ENCODE data around the gene PKP1. TPM values are rescaled to one million over a fixed set of nuclear protein-coding genes. Genes with fewer than 3 reads are reported as not detected.

The PKP1 gene
- total and polyA plus RNA-seq, 10 of the 15 experiments (the other 5 are each of a cell fraction or from before 2014, with no cell fraction given) = 0.03 TPM; not detected in 9

- H4K20me1 ChIP-seq (ENCODE audit: control insufficient read depth, insufficient read depth) = no peaks in the 10 kb centered on the region
- no peak overlapping the region for H3K9ac ChIP-seq (ENCODE audit: control insufficient read depth, insufficient read depth, low read length)
- DNase-seq (ENCODE audit: low read depth, low spot score) (no peak), FAIRE-seq (no peak), ATAC-seq (no peak)
- POLR2A ChIA-PET = no interaction called here
- H3K4me1 ChIP-seq (ENCODE audit: control insufficient read depth, insufficient read depth, low read length) = no peaks in the 10 kb centered on the region
- no peak overlapping the region for H3K27ac ChIP-seq (ENCODE audit: control insufficient read depth, insufficient read depth)
- intact Hi-C loops (cut with micrococcal nuclease; ENCODE audit: unreplicated experiment) (no loop called here), in situ Hi-C loops (cut with MboI) (no loop called here)
- no TSS peak for BruUV-seq (replicated peaks)
- peaks cover 5 to 13% of the 10 kb centered on the region in 2 experiments; a peak in 3 of 4 replicates for H3K27me3 ChIP-seq (replicated peaks in 1 of 2; ENCODE audit: control insufficient read depth in 2 of 2, insufficient read depth in 2 of 2, low read length in 1 of 2)
- RAD21 ChIA-PET (ENCODE audit: unreplicated experiment) = interaction anchor here (1.1 kb wide), 1 partner anchor 27 kb away, joined by 3 read pairs; no protein-coding TSS in a partner anchor
- TF ChIP-seq LARP7 (IDR thresholded peaks at IDR 0.05) (no peak), SPI1 (IDR thresholded peaks at IDR 0.05; ENCODE audit: borderline replicate concordance, insufficient read depth, low read depth, low read length) (no peak), REST (IDR thresholded peaks at IDR 0.05; ENCODE audit: low read depth, low read length) (no peak), USF2 (IDR thresholded peaks at IDR 0.05; ENCODE audit: borderline replicate concordance, low read depth, low read length) (no peak), MYB (IDR thresholded peaks at IDR 0.05; ENCODE audit: borderline replicate concordance, low read depth, low read length) (no peak), SKIL (IDR thresholded peaks at IDR 0.05; ENCODE audit: low read depth, poor library complexity, severe bottlenecking) (no peak), CBFB (IDR thresholded peaks at IDR 0.05; ENCODE audit: low read depth) (no peak), NFXL1 (IDR thresholded peaks at IDR 0.05; ENCODE audit: borderline replicate concordance) (no peak)
- TF ChIP-seq, protein P1, sequence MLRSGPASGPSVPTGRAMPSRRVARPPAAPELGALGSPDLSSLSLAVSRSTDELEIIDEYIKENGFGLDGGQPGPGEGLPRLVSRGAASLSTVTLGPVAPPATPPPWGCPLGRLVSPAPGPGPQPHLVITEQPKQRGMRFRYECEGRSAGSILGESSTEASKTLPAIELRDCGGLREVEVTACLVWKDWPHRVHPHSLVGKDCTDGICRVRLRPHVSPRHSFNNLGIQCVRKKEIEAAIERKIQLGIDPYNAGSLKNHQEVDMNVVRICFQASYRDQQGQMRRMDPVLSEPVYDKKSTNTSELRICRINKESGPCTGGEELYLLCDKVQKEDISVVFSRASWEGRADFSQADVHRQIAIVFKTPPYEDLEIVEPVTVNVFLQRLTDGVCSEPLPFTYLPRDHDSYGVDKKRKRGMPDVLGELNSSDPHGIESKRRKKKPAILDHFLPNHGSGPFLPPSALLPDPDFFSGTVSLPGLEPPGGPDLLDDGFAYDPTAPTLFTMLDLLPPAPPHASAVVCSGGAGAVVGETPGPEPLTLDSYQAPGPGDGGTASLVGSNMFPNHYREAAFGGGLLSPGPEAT (IDR thresholded peaks at IDR 0.05; ENCODE audit: low read depth) = no peak
- no peak overlapping the region for H3K4me3 ChIP-seq
- CTCF ChIA-PET = no interaction called here
- H3K36me3 ChIP-seq (ENCODE audit: control insufficient read depth in 2 of 2, insufficient read depth in 2 of 2, low read length in 1 of 2) = no peaks in the 10 kb centered on the region
- H3K79me2 ChIP-seq (ENCODE audit: control insufficient read depth, insufficient read depth, low read length) = no peaks in the 10 kb centered on the region
- WGBS (ENCODE audit: insufficient coverage, insufficient replicate concordance, low lambda C conversion rate, missing lambda C conversion rate) = 29% methylated on average over 3 of the region's 3 CpGs
- no peaks in the 10 kb centered on the region for H3K9me3 ChIP-seq (replicated peaks; ENCODE audit: control insufficient read depth, insufficient read depth, low read length)
- H3K4me2 ChIP-seq (ENCODE audit: control insufficient read depth, insufficient read depth) = no peak overlapping the region
- H2AFZ ChIP-seq (ENCODE audit: control insufficient read depth, low read depth, low read length) = no peak overlapping the region
- SMC1A ChIA-PET (ENCODE audit: uncharacterized antibody, unreplicated experiment) = no interaction called here
Observed at GRCh38 chr1:201281573-201281972, 1.7 kb upstream of the PKP1 start.
